ENCODE results near the gene KCNJ4.

GRCh38 chr22:38411016-38411415, 44.0 kb downstream of the KCNJ4 start:
- TF ChIP-seq, protein P1, sequence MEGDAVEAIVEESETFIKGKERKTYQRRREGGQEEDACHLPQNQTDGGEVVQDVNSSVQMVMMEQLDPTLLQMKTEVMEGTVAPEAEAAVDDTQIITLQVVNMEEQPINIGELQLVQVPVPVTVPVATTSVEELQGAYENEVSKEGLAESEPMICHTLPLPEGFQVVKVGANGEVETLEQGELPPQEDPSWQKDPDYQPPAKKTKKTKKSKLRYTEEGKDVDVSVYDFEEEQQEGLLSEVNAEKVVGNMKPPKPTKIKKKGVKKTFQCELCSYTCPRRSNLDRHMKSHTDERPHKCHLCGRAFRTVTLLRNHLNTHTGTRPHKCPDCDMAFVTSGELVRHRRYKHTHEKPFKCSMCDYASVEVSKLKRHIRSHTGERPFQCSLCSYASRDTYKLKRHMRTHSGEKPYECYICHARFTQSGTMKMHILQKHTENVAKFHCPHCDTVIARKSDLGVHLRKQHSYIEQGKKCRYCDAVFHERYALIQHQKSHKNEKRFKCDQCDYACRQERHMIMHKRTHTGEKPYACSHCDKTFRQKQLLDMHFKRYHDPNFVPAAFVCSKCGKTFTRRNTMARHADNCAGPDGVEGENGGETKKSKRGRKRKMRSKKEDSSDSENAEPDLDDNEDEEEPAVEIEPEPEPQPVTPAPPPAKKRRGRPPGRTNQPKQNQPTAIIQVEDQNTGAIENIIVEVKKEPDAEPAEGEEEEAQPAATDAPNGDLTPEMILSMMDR (conservative IDR thresholded peaks at IDR 0.05; ENCODE audit: low read length): no peak
- TF ChIP-seq EZH2phosphoT487 (IDR thresholded peaks at IDR 0.05; ENCODE audit: borderline replicate concordance): no peak
